ENCODE results near the gene GPR141.

The GPR141 gene

GRCh38 chr7:37686556-37687345, 3.2 kb downstream of the GPR141 start:
- peak; percentile 71 to 83 for DNase-seq

- peak; percentile 65 to 69 for DNase-seq
These were observed 6.6 kb downstream of the GPR141 start for GRCh38 chr7:37690206-37690605.

DNA sequence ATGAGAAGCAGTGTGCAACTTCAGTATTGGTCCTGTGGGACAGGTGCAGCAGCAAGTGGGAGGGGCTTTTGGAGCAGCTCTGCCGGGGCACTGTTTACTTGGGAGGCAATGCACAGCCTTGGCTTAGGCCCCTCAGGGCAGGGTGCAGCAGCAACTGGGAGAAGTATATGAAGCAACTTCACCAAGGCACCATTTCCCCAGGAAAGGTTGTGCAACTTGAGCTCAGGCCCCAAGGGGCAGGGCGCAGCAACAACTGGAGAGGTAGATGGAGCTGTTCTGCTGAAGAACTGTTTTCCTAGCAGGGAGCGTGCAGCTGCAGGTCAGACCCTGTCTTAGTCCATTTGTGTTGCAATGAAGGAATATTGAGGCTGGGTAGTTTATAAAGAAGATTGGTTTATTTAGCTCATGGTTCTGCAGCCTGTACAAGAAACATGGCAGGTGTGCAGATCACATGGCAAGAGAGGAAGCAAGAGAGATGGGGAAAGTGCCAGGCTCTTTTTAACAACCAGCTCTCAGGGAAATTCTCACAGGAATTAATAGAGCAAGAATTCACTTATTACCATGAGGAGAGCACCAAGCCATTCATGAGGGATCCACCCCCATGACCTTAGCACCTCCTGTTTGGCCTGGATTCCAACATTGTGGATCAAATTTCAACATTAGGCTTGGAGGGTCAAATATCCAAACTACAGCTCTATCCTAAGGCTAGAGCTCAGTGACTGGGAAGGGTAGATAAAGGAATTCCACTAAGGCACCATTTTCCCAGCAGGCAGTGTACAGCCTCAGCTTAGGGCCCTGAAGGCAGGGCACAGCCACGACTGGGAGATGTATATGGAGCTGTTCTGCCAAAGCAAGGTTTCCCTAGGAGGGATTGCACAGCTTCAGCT, 10.9 kb downstream of the GPR141 start:
- peak; percentile 56 to 62 for DNase-seq

DNA sequence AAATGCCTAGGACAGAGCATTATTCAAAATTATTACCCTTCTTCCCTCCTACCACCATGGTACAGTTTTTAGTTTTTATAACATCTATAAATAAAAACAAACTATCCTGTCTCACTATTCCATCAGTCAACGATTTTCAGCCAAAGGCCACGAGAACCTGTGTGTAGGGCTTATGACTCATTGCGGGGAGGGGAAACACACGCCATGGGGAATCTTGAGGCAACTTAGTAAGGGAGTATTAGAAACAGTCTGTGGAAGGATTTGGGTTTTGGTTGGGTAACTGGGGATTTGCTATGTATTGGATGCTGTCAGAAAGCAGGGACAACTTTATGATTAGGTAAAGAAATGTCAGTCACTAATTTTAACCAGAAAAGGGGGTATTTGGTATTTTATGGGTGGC, 14.7 kb downstream of the GPR141 start:
- DNase-seq: peak; percentile 61 to 86

GRCh38 chr7:37698782-37699181, 15.2 kb downstream of the GPR141 start:
- no peak for DNase-seq

GRCh38 chr7:37701769-37702168, 18.2 kb downstream of the GPR141 start:
- peak; percentile 75 to 85 for DNase-seq

- DNase-seq: no peak
These were observed 19.8 kb downstream of the GPR141 start for GRCh38 chr7:37703361-37703760.

GRCh38 chr7:37704328-37704833, 20.8 kb downstream of the GPR141 start:
- peak in 1 of 2 donors; percentile 58 for DNase-seq

DNA sequence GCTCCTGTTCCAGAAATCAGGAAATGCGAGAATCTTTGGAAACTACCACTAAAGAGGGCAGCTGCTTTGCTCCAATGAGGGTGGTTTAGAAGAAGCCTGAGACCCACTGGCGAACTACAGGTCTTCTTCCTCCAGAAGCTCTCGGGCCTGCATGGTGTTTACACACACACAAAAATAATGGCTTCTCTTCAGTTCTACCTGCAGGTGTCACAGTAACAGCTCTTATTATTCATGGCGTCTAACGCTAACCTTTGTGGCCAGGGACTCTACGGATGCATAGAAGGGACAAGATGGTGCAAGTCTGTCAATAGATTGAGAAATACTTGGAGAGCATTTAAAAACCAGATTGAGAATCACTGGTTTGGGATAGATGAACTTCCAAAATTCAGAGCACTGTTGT, 22.4 kb downstream of the GPR141 start:
- no peak for DNase-seq

- DNase-seq: peak; percentile 31 to 55
These were observed 23.2 kb downstream of the GPR141 start for GRCh38 chr7:37706804-37707203.

DNA sequence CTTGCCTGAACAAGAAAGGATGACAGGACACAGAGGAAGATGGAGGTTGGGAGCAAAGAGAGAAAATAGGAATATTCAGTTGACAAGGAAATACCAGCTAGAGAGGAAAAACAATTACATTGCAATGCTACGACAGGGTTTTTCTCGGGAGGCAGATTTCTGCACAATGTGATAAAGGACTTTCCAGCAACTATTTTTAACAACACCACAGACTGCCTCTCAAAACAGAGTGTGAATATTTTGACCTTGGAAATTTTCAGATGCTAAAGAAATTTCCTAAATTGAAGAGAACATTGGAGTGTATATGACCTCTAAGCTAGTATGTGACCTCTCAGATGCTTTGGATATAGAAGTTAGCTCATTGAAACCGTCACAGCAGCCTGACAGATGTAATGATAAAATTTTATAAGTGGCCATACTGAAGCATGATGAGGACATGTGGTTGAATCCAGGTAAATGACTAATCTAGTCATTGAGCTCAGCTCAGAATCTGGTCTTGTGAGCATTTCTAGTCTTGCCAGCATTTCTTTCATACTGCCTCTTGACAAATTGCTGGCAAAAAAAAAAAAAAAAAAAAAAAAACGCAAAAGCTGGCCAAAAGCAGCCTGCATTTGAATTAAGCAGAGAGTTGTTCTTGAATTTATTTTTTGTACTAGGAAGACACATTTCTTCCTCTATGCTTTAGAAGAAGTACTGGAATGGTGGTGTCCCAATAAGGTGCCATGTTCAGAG, 24.4 kb downstream of the GPR141 start:
- peak in 1 of 2 donors; percentile 60 for DNase-seq

GRCh38 chr7:37709631-37710509, 26.3 kb downstream of the GPR141 start:
- DNase-seq: no peak

- no peak for DNase-seq
These were observed 30.0 kb downstream of the GPR141 start for GRCh38 chr7:37713613-37714012.

- peak; percentile 77 to 82 for DNase-seq
These were observed 31.0 kb downstream of the GPR141 start for GRCh38 chr7:37714606-37715005.

DNA sequence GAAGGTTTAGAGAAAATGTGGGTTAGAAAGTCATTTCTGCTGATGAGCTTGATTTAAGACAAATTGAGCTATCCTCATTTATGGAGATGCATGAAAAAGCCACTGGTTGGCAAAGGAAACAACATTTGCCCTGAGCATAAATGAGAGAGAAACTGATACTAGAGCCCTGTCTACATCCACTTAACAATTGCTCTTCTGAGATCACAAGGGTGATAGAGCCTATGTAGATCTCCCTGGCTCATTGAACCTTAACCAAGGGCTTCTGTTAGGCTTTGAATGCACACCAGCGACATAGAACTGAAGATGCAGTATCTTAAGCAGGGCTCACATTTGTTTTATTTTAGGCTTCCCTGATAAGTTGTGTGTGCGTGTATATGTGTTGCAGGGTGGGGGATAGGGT, 35.0 kb downstream of the GPR141 start:
- DNase-seq: no peak

DNA sequence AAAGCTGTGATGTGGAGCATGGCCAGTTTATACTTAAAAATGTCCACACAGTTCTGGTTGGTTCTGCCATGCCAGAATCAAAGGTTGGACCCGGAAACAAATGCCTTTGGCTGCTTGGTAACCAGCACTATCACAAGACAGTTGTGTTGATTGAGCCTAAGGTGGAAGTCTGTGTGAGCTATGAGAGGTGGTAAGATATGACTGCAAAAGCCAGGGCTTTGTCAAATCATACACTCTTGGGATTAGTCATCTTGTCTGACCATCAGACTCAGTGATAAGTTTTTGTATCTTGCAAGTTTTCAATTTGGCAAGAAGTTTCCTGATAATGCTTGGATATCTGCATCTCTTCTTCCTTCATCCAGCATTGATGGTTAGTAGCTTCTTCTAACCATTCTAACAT, 35.5 kb downstream of the GPR141 start:
- no peak for DNase-seq

DNA sequence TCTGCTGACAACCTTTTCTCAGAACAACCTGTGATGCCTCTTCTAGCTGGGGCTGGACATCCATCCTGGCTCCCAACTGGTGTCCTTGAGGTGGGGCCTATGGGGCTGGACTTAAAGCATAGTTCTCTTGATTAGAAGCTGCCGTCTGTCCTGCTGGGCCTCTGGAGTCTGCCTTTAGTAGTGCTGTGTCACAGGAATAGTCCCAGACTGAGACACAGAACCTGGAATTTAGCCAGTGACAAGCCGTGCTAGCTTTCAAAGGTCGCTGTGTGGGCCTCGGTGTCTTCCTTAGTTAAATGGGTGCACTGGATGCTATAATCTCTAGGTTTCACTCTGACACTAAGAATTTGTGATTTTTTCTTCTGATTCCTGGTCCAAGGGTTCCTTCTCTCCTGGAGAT, 41.2 kb downstream of the GPR141 start:
- DNase-seq: no peak

DNA sequence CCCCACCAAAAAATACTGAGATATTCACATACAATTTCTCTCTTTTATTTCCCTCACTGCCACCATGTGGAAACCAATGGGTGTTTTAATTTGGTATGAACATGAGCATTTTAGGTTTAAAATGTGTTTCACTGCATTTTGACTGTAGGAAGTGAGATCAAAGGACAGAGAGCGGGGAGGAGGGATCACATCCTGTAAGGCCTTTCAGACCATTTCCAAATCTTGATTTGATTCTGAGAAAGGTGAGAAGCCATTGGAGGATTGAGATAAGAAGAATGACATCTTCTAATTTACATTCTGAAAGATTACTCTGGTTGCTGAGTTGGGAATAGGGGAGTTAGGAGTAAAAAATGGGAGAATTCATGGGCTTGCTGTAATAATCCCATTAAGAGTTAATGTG, 42.5 kb downstream of the GPR141 start:
- DNase-seq: no peak

GRCh38 chr7:37728747-37729146, 45.2 kb downstream of the GPR141 start:
- DNase-seq: peak; percentile 64 to 90

DNA sequence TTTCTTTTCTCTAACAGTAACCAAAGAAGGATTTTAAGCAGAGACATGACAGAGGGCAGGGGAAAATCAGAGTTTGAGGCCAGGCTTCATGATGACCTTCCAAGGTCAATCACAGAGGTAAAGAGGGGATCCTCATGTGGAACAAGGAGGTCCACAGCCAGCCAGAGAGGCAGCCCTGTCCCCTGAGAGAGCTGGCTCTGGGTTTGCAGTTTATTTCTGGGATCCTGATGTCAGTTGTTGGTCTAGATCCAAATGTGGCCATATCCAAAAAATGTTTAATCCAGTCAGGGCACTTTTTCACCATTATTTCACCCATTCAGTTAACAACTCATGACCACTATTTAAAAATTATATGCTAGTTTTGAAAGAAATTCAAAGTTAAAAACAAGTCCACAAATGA, 45.6 kb downstream of the GPR141 start:
- DNase-seq: no peak

DNA sequence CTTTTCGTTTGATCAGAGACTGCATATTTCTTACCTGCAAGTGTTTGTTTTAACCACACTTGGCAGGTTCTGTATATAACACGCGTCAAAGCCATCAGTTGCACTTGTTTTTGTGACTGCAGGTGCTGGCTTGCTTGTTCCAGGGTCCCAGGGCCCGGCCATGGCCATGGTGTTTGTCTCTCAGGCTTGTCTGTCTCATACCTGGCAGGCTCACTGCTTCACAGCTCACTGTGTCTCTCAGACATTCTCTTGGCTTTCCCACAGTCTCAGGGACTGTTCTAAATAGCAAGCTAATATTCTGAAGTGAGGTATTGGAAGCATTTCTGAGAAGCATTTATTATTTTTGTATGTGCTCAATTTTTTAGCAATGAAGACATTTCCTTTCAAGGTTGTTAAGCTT, 46.9 kb downstream of the GPR141 start:
- DNase-seq: no peak

DNA sequence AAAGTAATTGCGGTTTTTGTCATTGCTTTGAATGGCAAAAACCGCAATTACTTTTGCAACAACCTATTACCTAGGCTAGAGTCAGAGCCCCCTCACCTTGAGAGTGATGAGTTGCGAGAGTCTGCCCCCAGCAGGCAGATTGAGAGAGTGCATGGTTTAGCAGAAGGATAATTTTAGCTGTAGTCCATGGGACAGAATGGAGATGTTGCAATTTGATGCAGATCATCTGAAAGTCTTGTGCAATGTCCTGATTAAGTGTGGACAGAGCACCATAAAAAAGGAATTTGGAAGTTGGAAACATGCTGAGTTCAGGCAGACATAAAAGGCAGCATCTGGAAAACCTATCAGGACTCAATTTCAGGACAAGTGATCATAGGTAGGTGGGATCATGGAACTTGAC, 48.7 kb downstream of the GPR141 start:
- peak; percentile 88 to 92 for DNase-seq

Data from inflammatory macrophage treated with lipopolysaccharide for 1 hour (primary cell).